ENCODE results near the gene LCN1.

GRCh38 chr9:135513351-135513846 is 7.8 kb upstream of the LCN1 start:
- TF ChIP-seq, protein P1, sequence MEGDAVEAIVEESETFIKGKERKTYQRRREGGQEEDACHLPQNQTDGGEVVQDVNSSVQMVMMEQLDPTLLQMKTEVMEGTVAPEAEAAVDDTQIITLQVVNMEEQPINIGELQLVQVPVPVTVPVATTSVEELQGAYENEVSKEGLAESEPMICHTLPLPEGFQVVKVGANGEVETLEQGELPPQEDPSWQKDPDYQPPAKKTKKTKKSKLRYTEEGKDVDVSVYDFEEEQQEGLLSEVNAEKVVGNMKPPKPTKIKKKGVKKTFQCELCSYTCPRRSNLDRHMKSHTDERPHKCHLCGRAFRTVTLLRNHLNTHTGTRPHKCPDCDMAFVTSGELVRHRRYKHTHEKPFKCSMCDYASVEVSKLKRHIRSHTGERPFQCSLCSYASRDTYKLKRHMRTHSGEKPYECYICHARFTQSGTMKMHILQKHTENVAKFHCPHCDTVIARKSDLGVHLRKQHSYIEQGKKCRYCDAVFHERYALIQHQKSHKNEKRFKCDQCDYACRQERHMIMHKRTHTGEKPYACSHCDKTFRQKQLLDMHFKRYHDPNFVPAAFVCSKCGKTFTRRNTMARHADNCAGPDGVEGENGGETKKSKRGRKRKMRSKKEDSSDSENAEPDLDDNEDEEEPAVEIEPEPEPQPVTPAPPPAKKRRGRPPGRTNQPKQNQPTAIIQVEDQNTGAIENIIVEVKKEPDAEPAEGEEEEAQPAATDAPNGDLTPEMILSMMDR (IDR thresholded peaks at IDR 0.05; ENCODE audit: poor library complexity, severe bottlenecking): no peak
- TF ChIP-seq SMC3 (conservative IDR thresholded peaks at IDR 0.05; ENCODE audit: poor library complexity) (no peak), EZH2 (IDR thresholded peaks at IDR 0.05; ENCODE audit: borderline replicate concordance, insufficient read depth, low read length, poor library complexity, severe bottlenecking) (no peak)

Measured in neural cell (in vitro differentiated cells).